H4 (cell line): ENCODE measurements around the gene CTDSP1. TPM values are rescaled to one million over a fixed set of nuclear protein-coding genes. Genes with fewer than 3 reads are reported as not detected.

Experiments used
- total RNA-seq: library from RNA; depleted of rRNA; stranded (reverse); fragments of >200 nt; shearing (Covaris generic); gene quantifications from 2 replicates; pipeline ENCODE4 v1.2.3, GENCODE V29; 2014; rRNA removed

The CTDSP1 gene
- total RNA-seq, 1 experiment from 2014 or later = 34.1 TPM

Other genes with a start within 250 kb of the CTDSP1 start
- gene CXCR1, start 232.9 kb upstream of the CTDSP1 start, total RNA-seq = not detected in 2 replicates
- 264 and 290 TPM in 2 replicates for gene ARPC2, start 182.7 kb upstream of the CTDSP1 start, total RNA-seq
- gene GPBAR1, start 138.9 kb upstream of the CTDSP1 start, total RNA-seq = 0.37 TPM in 1 of 2 replicates, not detected in the other
- 120 and 187 TPM in 2 replicates for gene AAMP, start 129.7 kb upstream of the CTDSP1 start, total RNA-seq
- gene PNKD, start 129.3 kb upstream of the CTDSP1 start, total RNA-seq = 39.6 and 40.2 TPM in 2 replicates
- gene TMBIM1, start 107.4 kb upstream of the CTDSP1 start, total RNA-seq = 57.1 and 70.5 TPM in 2 replicates
- gene CATIP, start 43.0 kb upstream of the CTDSP1 start, total RNA-seq = not detected in 2 replicates
- 0.04 and 0.10 TPM in 2 replicates for gene SLC11A1, start 17.6 kb upstream of the CTDSP1 start, total RNA-seq
- not detected in 2 replicates for gene VIL1, start 19.3 kb downstream of the CTDSP1 start, total RNA-seq
- 7.6 and 14.7 TPM in 2 replicates for gene USP37, start 168.5 kb downstream of the CTDSP1 start, total RNA-seq
- 111 and 119 TPM in 2 replicates for gene CNOT9, start 169.0 kb downstream of the CTDSP1 start, total RNA-seq
- gene PLCD4, start 208.0 kb downstream of the CTDSP1 start, total RNA-seq = 0.29 and 1.3 TPM in 2 replicates